Hepatocyte (in vitro differentiated cells): ENCODE measurements around the gene SNRNP200.

Experiments used
- CTCF ChIP-seq: fragments of 200-600 bp; sonication (generic); IDR thresholded peaks from 2 replicates; pipeline ENCODE4 v1.5.1; 2016; ENCODE audit warnings: antibody characterized with exemption, mild to moderate bottlenecking; ENCODE audit not compliant: poor library complexity
- EZH2 ChIP-seq: fragments of 200-600 bp; sonication (generic); IDR thresholded peaks from 2 replicates; pipeline ENCODE4 v1.6.1; 2016; ENCODE audit warnings: antibody characterized with exemption, mild to moderate bottlenecking, borderline replicate concordance

GRCh38 chr2:96274355-96275056 is 30.8 kb downstream of the SNRNP200 start:
- no peak for TF ChIP-seq CTCF
- TF ChIP-seq EZH2, result no peak
